8988T (cell line): ENCODE results near the gene ASCC2.
"Not testable (repeated sequence)": the region's sequence is repeated elsewhere in the genome, so short reads cannot be mapped to it uniquely, and the experiment has no call there.

Experiments used
- DNase-seq: peaks from one replicate; pipeline ENCODE4 v3.0.0; 2011

The ASCC2 gene

GRCh38 chr22:29855611-29856181 is 17.6 kb upstream of the ASCC2 start:
- DNase-seq = no peak

GRCh38 chr22:29854432-29854831 is 16.4 kb upstream of the ASCC2 start:
- DNase-seq = no peak

GRCh38 chr22:29848111-29848510 is 10.0 kb upstream of the ASCC2 start:
- no peak for DNase-seq

- no peak for DNase-seq
These were observed 8.2 kb upstream of the ASCC2 start for GRCh38 chr22:29846290-29846689.

GRCh38 chr22:29842740-29843139 is 4.7 kb upstream of the ASCC2 start:
- DNase-seq = no peak

- no peak for DNase-seq
These were observed 4.1 kb upstream of the ASCC2 start for GRCh38 chr22:29842172-29842571.

- DNase-seq = no peak
These were observed 2.4 kb upstream of the ASCC2 start for GRCh38 chr22:29840498-29840897.

- DNase-seq = no peak
These were observed 965 bp upstream of the ASCC2 start for GRCh38 chr22:29839039-29839438.

- no peak for DNase-seq
These were observed 504 bp upstream of the ASCC2 start for GRCh38 chr22:29838599-29838956.

- not testable (repeated sequence) for DNase-seq
These were observed 1.2 kb downstream of the ASCC2 start for GRCh38 chr22:29836791-29837370.

GRCh38 chr22:29834046-29834445 is 4.0 kb downstream of the ASCC2 start:
- no peak for DNase-seq

- DNase-seq = no peak
These were observed 4.6 kb downstream of the ASCC2 start for GRCh38 chr22:29833392-29833965.

- DNase-seq = no peak
These were observed 6.1 kb downstream of the ASCC2 start for GRCh38 chr22:29831958-29832357.

- no peak for DNase-seq
These were observed 6.7 kb downstream of the ASCC2 start for GRCh38 chr22:29831186-29831921.

- DNase-seq = no peak
These were observed 7.5 kb downstream of the ASCC2 start for GRCh38 chr22:29830585-29830984.

- DNase-seq = not testable (repeated sequence)
These were observed 10.3 kb downstream of the ASCC2 start for GRCh38 chr22:29827726-29828125.

GRCh38 chr22:29827091-29827490 is 11.0 kb downstream of the ASCC2 start:
- DNase-seq = no peak

GRCh38 chr22:29825578-29825977 is 12.5 kb downstream of the ASCC2 start:
- DNase-seq = no peak

- no peak for DNase-seq
These were observed 13.4 kb downstream of the ASCC2 start for GRCh38 chr22:29824677-29825076.

GRCh38 chr22:29821291-29822016 is 16.6 kb downstream of the ASCC2 start:
- peak; percentile 44 for DNase-seq

GRCh38 chr22:29820961-29821290 is 17.1 kb downstream of the ASCC2 start:
- DNase-seq = no peak

GRCh38 chr22:29819501-29819900 is 18.6 kb downstream of the ASCC2 start:
- DNase-seq = no peak

- DNase-seq = no peak
These were observed 20.4 kb downstream of the ASCC2 start for GRCh38 chr22:29817724-29818123.

GRCh38 chr22:29816980-29817379 is 21.1 kb downstream of the ASCC2 start:
- DNase-seq = no peak
